HUDEP-2 (cell line): ENCODE measurements around the gene CD3E.

Source experiments
- DNase-seq, 76 experiments: peaks; one replicate each; lab custom pipeline; 2025; ENCODE audit not compliant: unreplicated experiment in 76 of 76; lab: John Stamatoyannopoulos, UW

The CD3E gene

DNA sequence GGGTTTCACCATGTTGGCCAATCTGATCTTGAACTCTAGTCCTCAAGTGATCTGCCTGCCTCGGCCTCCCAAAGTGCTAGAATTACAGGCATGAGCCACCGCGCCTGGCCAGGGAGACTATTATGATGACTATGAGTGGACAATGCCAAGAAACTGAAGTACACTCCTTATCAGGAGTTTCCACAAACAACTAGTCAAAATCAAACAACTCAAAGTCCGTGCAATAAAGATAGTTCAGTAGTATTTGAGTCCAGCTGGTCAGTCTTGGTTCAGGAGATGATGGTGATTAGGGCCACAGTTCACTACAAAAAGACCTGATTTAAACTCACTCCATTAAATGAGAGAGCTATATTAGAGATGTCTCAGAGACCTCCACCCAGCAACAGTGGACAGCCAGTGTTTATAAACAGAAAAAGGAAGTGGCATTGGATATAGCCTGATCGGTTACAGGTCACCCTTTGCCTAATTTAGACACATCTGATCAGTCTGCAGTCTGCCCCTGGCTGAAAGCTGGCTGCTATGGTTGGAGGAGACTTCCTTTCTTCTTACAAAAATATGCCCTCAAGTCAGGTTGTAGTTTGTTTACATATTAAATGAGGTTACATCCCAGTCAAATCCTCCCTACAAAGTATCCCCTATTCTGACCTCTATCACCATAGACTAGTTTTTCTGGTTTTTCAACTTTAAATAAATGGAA, 17.0 kb downstream of the CD3E start:
- no peak for DNase-seq

DNA sequence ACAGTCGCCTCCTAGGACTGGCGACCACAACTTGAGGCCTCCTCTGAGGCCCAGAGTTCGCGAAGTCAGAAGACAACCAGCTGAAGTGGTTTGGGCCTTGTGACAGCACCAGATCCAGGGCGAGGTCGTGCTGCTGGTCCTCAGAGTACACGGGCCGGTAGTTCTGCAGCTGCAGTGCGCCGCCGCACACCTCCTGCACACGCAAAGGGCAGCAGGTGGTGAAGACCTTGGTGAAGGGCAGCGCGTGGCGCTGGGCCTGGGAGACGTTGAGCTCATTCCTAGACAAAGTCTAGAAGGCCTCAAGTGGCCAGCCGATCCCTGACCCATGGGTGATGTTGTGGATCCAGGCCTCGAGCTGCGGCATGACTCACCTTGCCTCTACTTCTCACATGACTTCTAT, 18.2 kb downstream of the CD3E start:
- no peak for DNase-seq

DNA sequence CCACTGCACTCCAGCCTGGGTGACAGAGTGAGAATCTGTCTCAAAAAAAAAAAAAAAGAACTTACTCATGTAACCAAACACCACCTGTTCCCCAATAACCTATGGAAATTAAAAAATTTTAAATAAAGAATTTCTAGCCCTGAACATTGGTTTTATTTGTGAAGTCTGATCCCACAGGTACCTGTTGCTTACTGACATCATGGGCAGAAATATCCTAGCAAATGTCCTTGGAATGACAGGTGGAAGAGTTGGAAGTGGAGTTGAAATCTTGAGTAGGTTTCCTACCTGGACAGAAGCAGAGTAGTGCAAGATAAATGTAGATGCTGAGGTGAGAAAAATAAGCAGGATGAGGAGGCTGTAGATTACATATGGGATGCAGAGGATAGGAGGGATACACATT, 20.8 kb downstream of the CD3E start:
- no peak for DNase-seq

DNA sequence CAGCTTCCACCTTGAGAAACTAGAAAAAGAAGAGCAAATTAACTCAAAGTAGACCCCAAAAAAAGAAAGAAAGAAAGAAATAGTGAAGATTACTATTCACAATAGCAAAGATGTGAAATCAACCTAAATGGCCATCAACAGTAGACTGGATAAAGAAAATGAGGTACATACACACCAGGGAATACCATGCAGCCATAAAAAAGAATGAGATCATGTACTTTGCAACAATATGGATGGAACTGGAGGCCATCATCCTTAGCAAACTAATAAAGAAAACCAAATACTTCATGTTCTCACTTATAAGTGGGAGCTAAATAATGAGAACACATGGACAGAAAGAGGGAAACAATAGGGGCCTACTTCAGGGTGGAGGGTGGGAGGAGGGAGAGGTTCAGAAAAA, 24.2 kb downstream of the CD3E start:
- DNase-seq: no peak

DNA sequence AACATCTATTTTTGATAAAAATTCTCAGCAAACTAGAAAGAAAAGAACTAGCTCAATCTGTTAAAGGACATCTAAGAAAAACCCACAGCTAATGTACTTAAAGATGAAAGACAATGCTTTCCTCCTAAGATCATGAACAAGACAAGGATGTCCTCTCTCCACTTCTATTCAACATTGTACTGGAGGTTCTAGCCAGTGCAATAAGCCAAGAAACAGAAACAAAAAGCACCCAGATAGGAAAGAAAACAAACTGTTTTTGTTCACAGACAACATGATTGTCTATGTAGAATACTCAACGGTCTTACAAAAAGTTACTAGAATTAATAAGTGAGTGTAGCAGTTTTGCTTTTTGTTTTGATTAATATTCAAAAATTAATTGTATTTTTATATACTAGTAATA, 30.2 kb downstream of the CD3E start:
- DNase-seq: no peak

DNA sequence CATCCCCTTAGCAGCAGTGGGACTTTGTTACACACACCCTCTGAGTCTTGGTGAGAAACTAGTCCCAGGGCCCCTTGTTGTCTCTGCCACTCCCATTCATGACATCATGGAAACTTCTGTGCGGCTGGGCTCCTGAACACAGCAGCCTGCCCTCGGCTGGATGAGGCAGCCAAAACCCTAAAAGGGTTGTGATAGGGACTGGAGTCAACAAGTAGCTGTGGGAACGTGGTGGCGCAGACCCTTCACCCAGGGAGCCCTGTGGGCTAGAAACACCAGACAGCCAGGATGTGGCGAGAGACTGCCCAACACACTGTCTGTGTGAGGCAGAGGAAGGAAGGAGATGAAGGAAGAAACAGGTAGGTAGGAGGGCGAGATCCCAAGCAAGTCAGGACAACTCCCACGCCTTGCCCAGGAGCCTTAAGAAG, 34.1 kb downstream of the CD3E start:
- DNase-seq: peak in 36 of 76 experiments; percentile 2 to 81 (median 28)

DNA sequence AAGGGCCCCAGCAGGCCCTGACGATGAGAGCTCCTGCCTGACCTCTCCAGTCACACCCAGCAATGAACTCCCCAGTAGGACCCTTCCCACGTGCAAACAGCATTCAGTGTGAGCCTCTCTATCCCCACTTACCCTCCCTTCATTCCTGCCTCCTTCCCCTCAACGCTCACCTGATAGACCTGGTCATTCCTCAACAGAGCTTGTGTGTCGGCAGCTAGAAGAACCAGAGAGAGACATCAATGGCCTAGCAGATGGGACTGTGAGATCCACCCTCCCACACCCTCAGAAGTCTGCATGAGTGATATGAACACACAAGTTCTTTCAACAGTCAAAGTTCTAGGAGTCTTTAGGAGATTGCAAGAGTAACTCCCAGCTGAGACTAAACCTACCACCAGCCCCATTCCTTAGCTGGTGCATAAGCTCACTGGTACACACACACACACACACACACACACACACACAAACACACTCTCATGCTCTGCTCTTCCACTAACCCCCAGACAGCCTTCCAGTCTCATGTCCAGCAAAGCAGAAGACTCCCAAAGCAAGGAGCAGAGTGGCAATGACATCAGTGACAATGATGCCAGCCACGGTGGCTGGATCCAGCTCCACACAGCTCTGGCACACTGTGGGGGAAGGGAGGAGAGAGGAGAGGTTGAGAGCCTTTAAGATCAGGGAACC, 34.9 kb downstream of the CD3E start:
- peak in 1 of 76 experiments; percentile 5 for DNase-seq

DNA sequence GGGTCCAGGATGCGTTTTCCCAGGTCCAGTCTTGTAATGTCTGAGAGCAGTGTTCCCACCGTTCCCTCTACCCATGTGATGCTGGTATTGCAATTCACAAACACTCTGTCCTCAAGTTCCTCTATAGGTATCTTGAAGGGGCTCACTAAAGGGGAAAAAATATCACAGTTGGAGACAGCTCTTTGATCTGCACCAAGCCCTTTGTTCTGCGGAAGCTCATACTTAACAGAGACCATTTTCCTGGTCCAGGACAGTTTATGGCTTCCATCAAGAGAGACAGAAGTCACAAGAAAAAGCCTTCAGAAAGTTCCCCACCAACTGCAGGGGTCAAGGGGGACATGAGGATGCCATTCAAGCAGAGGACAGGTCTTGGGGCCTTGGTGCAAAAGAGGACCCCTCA, 35.9 kb downstream of the CD3E start:
- no peak for DNase-seq

DNA sequence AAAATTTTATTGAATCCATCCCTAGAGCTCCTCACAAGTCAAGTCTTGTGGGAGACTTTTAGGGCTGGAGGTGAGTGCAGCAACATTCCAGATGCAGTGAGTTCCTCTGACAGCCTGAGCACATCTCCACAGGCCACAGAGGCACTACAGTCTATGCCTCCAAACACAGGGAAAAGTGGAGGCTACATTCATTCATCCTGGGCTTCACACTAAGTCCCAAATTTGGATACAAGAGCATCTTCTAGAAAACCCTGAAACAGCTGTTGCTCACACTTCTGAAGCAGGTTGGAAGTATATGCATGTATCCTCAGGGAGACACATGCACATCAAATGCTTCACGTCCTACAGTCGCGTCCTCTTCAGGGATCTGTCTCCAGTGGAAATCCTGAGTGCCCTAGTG, 36.7 kb downstream of the CD3E start:
- no peak for DNase-seq

DNA sequence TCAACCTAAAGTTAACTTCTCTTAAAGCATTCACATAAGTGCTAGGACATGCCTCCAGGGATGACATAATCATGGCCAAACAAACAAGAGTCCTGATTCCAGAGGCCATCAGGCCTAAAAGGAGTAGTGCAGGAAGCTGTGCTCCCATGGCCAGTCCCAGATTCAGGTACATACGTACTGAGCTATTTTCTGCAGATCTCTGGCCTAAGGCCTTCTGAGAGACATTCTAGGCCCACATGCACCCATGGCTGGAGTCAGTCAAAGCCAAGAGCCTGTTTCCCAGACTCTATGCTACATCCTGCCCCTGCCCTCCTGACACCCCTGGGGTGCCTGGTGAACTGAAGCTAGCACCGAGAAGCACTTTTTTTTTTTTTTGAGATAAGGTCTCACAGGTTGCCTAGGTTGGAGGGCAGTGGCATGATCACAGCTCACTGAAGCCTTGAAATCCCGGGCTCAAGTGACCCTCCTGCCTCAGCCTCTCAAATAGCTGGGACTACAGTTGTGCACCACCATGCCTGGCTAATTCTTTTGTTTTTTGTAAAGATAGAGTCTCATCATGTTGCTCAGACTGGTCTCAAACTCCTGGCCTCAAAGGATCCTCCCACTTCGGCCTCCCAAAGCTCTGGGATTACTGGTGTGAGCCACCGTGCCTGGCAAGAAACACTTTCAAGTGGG, 37.4 kb downstream of the CD3E start:
- DNase-seq: no peak

DNA sequence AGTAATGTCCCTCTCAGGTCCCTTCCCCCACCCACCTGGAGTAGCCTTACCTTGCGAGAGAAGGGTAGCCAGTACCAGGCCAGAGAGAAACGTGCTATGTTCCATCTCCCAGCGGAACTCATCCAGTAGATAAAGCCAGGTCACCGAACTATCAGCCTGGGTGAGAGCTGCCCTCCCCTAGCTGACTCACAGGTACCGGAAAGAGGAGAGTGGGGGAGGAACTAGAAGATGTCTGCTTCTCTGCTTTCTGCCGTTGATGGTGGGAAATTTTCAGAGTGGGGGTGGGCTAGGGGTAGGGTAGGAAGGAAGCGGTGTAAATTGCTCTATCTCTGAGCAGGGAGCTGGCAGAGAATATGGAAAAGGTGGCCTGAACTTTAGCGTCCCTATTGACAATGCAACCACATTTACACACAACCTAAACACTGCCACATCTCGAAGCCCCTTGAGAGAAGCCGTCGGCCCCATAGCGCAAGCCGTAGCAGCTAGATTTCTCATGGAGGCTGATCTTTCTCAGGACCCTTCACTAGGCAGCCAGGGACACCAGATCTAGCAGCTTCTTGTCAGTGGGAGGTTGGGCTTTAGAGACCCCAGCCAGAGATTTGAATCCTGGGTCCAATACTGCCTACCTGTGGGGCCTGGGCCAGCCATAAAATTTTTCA, 38.1 kb downstream of the CD3E start, which contains the start of gene CD3D:
TSS of gene CD3D (minus strand) at position 203 of the 659 bp plus-strand sequence. CDS start at position 105, 98 bp downstream.
- DNase-seq: peak in 1 of 76 experiments; percentile 3

DNA sequence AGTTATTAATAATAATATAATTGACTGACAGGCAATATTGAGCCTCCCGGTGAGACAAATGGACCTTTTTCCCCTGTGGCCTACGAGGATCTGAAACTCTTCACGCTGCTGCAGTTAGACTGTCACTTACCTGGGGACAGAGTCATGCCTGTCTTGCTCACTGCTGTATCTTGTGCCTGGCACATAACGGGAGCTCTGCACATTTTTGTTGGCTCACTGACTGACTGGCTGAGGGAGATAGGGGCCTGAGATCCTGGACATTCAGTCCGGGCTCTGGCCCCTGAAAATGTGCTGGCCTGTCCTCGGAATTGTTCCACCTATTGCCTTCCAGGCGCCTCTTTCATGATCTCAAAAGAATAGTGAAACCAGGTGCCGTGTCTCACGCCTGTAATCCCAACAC, 38.7 kb downstream of the CD3E start:
- DNase-seq: no peak

DNA sequence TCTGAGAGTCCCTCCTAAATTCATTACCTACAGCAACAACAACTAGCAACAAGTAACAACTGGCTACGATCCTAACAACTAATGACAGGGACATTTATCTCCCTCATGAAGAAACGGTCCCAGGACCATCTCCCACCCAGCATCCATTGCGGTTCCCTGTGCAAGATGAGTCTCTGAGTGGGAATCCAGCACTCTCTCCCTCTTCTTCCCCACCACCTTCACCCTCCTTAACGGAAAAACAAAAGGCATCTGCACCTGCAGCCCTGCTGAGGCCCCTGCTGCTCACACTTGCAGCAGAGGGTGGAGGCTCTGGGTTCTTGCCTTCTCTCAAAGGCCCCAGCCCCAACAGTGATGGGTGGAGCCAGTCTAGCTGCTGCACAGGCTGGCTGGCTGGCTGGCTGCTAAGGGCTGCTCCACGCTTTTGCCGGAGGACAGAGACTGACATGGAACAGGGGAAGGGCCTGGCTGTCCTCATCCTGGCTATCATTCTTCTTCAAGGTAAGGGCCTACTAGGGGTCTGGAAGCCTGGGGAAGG, 39.5 kb downstream of the CD3E start, which contains the start of gene CD3G:
TSS of gene CD3G (plus strand) at position 364 of the 535 bp plus-strand sequence. CDS start at position 444, 80 bp downstream.
- DNase-seq: no peak

DNA sequence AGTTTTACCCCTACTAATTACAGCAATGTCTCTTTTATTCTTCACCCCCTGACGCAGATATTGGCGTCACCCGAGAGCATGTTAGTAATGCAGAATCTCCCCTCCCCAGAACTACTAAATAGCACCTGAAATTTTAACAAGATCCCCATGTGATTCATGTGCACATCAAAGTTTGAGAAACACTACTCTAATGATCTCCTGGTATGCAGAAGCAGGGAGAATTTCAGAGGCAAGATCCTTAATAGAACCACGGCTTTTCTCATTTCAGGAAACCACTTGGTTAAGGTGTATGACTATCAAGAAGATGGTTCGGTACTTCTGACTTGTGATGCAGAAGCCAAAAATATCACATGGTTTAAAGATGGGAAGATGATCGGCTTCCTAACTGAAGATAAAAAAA, 44.9 kb downstream of the CD3E start:
- no peak for DNase-seq

DNA sequence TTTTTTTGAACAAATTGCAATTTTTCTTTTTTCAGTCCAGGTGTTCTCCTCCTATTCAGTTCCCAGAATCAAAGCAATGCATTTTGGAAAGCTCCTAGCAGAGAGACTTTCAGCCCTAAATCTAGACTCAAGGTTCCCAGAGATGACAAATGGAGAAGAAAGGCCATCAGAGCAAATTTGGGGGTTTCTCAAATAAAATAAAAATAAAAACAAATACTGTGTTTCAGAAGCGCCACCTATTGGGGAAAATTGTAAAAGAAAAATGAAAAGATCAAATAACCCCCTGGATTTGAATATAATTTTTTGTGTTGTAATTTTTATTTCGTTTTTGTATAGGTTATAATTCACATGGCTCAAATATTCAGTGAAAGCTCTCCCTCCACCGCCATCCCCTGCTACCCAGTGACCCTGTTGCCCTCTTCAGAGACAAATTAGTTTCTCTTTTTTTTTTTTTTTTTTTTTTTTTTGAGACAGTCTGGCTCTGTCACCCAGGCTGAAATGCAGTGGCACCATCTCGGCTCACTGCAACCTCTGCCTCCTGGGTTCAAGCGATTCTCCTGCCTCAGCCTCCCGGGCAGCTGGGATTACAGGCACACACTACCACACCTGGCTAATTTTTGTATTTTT, 48.7 kb downstream of the CD3E start:
- peak in 9 of 76 experiments; percentile 1 to 24 (median 10) for DNase-seq

DNA sequence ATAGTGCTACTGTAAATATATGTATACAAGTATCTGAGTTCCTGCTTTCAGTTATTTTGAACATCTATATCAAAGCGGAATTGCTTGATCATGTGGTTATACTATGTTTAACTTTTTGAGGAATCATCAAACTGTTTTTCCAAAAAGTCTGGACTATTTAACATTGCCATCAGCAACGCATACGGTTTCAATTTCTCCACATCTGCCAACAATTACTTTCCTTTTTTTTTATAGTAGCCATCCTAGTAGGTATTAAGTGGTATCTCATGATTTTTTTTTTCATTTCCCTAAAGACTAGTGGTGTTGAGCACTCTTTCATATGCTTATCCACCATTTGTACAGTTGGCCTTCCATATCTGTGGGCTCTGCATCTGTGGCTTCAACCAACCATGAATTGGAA, 53.5 kb downstream of the CD3E start:
- no peak for DNase-seq

DNA sequence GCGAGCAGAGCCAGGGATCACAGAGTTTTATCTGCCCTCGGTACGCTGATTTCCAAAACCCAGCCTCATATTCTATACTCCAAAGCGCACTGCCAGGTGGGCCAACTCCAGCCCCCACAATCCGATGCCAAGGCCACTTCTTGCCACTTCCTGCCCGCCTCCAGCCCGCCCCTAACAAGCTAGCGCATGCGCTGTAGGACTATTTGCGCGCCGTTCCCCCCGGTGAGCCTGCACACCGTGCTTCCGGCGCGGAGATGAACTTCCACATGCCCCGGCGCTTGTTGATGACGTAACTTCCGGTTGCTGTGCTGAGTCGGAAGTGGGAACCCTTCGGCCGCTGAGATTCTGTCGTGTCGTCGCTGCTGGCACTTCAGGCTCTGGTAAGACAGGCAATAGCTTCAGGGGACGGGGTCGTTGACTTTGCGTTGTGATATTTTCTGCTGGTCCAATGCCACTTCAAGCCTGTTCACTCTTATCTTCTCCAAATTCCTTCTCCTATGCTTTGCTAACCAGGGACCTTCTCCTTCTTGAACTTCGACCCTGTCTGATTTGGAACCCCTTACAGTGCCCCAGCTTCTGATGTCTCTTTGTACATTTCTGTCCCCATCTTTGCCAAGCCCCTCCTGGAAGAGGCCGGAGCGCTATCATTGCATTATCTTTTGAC, 54.9 kb downstream of the CD3E start, which contains the start of gene UBE4A:
TSS of gene UBE4A (plus strand) at position 306 of the 664 bp plus-strand sequence. CDS start 5,481 bp downstream, outside the sequence.
- peak; percentile 35 to 96 (median 91) for DNase-seq

DNA sequence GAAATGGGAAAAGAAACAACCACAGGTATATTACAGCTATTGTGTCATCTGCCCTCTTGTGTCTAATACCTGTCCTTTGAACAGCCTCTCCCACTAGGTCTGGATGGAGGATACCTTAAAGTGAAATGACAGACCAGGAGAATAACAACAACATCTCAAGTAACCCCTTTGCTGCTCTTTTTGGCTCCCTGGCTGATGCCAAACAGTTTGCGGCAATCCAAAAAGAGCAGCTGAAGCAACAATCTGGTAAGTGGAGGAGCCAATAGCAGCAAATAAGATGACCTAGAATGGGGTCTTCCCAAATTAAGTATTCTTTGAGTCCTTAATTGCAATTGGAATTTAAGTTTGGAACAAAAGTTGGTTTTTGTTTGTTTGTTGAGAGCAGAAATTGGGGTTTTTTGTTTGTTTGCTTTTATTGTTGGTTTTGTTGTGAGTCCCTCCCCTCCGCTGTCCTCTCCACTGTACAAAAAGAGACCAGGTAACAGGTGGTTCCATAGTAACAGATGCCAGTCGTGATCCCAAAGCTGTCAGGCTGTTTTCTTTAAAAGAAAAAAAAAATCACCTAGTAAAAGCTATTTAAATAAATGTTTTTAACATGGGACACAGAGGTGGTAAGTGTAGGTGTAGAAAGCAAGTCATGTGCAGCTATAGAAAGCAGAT, 60.6 kb downstream of the CD3E start:
- DNase-seq: no peak
